Measurements from ENCODE around the gene THRAP3. TPM values are rescaled to one million over a fixed set of nuclear protein-coding genes. Genes with fewer than 3 reads are reported as not detected.

Gene THRAP3
- total RNA-seq, 1 experiment from 2014 or later, result 143 TPM

DNA sequence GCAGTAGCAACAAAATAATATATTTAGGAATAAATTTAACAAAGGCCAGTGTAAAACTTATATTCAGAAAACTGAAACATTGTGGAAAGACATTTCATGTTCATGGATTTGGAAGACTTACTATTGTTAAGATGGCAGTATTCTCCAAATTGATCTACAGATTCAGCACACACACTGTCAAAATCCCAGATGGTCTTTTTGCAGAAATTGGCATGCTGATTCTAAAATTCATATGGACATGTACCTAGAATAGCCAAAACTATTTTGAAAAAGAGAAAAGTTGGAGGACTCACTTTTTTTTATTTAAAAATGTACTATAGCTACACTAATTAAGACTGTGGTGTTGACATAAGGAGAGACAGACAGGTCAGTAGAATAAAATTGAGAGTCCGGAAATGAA lies 50.0 kb downstream of the THRAP3 start:
- Histone ChIP-seq H3K27ac (no peak overlapping the region), H3K4me2 (no peak overlapping the region), H3F3A (ENCODE audit: insufficient read depth, low read depth) (peaks cover 17% of the 10 kb centered on the region), H3K27me3 (ENCODE audit: insufficient read depth, low read depth) (no peaks in the 10 kb centered on the region), H2AFZ (no peak overlapping the region), H3K9me3 (ENCODE audit: insufficient read depth, low read depth) (no peaks in the 10 kb centered on the region), H3K4me3 (no peak overlapping the region), H3K9me2 (ENCODE audit: insufficient read depth) (no peaks in the 10 kb centered on the region), H3K79me2 (ENCODE audit: low read depth) (peaks cover 65% of the 10 kb centered on the region), H3K36me3 (ENCODE audit: low read depth) (peaks cover 18% of the 10 kb centered on the region), H4K20me1 (ENCODE audit: insufficient read depth) (peaks cover 16% of the 10 kb centered on the region), H3K4me1 (replicated peaks; ENCODE audit: insufficient read depth) (0 out of 2 replicates have a peak, but pooled peaks cover under 1% of the 10 kb centered on the region)
- no peak for DNase-seq
- intact Hi-C loops (cut with micrococcal nuclease; ENCODE audit: unreplicated experiment), result no loop called here
- TF ChIP-seq EZH2 (IDR thresholded peaks at IDR 0.05; ENCODE audit: low read depth) (no peak), CTCF (conservative IDR thresholded peaks at IDR 0.05) (no peak)
- ChIA-PET CTCF (interaction anchor here (1.1 kb wide), 1 partner anchor 9 kb away, joined by 3 read pairs; no protein-coding TSS in a partner anchor), POLR2A (ENCODE audit: unreplicated experiment) (no interaction called here)
- BruUV-seq (replicated peaks), result no TSS peak

GRCh38 chr1:36276688-36277087 lies 52.4 kb downstream of the THRAP3 start:
- Histone ChIP-seq H3K4me1 (replicated peaks; ENCODE audit: insufficient read depth) (no peaks in the 10 kb centered on the region), H2AFZ (no peak overlapping the region), H4K20me1 (ENCODE audit: insufficient read depth) (peaks cover 10% of the 10 kb centered on the region; the same call in 1 of the 2 replicates), H3K79me2 (ENCODE audit: low read depth) (peaks cover 68% of the 10 kb centered on the region), H3K9me2 (ENCODE audit: insufficient read depth) (no peaks in the 10 kb centered on the region), H3K27ac (no peak overlapping the region), H3K27me3 (ENCODE audit: insufficient read depth, low read depth) (no peaks in the 10 kb centered on the region), H3K36me3 (ENCODE audit: low read depth) (peaks cover 13% of the 10 kb centered on the region), H3K4me3 (no peak overlapping the region), H3K9me3 (ENCODE audit: insufficient read depth, low read depth) (no peaks in the 10 kb centered on the region), H3K4me2 (no peak overlapping the region), H3F3A (ENCODE audit: insufficient read depth, low read depth) (peaks cover 32% of the 10 kb centered on the region)
- DNase-seq, result no peak
- TF ChIP-seq EZH2 (IDR thresholded peaks at IDR 0.05; ENCODE audit: low read depth), result no peak
- TF ChIP-seq CTCF (conservative IDR thresholded peaks at IDR 0.05), result no peak
- POLR2A ChIA-PET (ENCODE audit: unreplicated experiment), result no interaction called here
- intact Hi-C loops (cut with micrococcal nuclease; ENCODE audit: unreplicated experiment), result no loop called here
- no TSS peak for BruUV-seq (replicated peaks)
- CTCF ChIA-PET, result interaction anchor here (0.7 kb wide), 1 partner anchor 9 kb away, joined by 3 read pairs; no protein-coding TSS in a partner anchor

DNA sequence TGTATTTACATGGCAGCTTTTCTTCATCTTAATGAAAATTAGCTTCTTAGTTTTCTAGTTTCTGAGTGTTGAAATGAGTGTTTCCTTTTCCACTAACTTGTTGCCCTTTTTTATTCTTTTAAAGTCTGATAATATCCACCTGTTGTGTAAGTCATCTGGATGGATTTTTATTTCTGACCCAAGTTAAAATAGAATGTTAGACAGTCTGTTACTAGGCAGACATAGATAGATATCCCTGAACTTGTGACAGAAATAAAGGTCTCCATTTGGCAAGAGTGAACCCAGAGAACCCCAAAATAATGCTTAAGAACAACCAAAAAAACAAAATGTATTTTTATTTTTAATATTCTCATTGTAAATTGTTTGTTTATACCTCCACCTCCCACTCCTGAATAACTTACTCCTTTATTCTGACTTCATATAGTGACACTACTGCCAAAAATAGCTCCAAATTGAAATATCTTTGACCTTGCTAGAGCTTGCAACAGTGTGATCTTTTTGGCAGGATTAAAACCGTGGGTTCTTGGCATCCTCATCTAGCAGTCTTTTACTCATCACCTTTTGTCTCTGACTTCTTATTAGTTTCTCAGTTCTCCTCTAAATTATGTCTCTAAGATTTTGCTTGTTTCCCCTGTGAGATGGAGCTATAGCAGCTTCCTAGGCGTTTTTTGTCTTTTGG lies 55.0 kb downstream of the THRAP3 start:
- Histone ChIP-seq H3K4me2 (no peak overlapping the region), H3K9me3 (ENCODE audit: insufficient read depth, low read depth) (no peaks in the 10 kb centered on the region), H3K79me2 (ENCODE audit: low read depth) (peaks cover 46% of the 10 kb centered on the region), H3K27me3 (ENCODE audit: insufficient read depth, low read depth) (no peaks in the 10 kb centered on the region), H3K27ac (peak overlapping the region; percentile 31; the same call in 1 of the 2 replicates), H4K20me1 (ENCODE audit: insufficient read depth) (peaks cover 10% of the 10 kb centered on the region; the same call in 1 of the 2 replicates), H3K36me3 (ENCODE audit: low read depth) (peaks cover 11% of the 10 kb centered on the region), H3K4me3 (no peak overlapping the region), H3K4me1 (replicated peaks; ENCODE audit: insufficient read depth) (no peaks in the 10 kb centered on the region), H2AFZ (no peak overlapping the region), H3F3A (ENCODE audit: insufficient read depth, low read depth) (peaks cover 52% of the 10 kb centered on the region), H3K9me2 (ENCODE audit: insufficient read depth) (no peaks in the 10 kb centered on the region)
- intact Hi-C loops (cut with micrococcal nuclease; ENCODE audit: unreplicated experiment), result no loop called here
- CTCF ChIA-PET, result interaction anchor here (0.8 kb wide), 1 partner anchor 92 kb away, joined by 3 read pairs; no protein-coding TSS in a partner anchor
- no peak for TF ChIP-seq EZH2 (IDR thresholded peaks at IDR 0.05; ENCODE audit: low read depth)
- TF ChIP-seq CTCF (conservative IDR thresholded peaks at IDR 0.05), result no peak
- no peak for DNase-seq
- no TSS peak for BruUV-seq (replicated peaks)
- POLR2A ChIA-PET (ENCODE audit: unreplicated experiment), result interaction anchor here (0.6 kb wide), 1 partner anchor 96 kb away, joined by 5 read pairs; no protein-coding TSS in a partner anchor
